ENCODE measurements around the gene GFRAL.

GFRAL gene

GRCh38 chr6:55379471-55379870 lies 52.2 kb downstream of the GFRAL start:
- TF ChIP-seq CTCF (IDR thresholded peaks at IDR 0.05; ENCODE audit: borderline replicate concordance, control extremely low read depth, extremely low read depth, insufficient read depth, missing control alignments): no peak
- in situ Hi-C loops (cut with MboI; ENCODE audit: low sequenced_read_pairs, unreplicated experiment): no loop called here
- DNase-seq (ENCODE audit: low spot score): no peak

GRCh38 chr6:55379895-55380294 lies 52.6 kb downstream of the GFRAL start:
- in situ Hi-C loops (cut with MboI; ENCODE audit: low sequenced_read_pairs, unreplicated experiment): no loop called here

DNA sequence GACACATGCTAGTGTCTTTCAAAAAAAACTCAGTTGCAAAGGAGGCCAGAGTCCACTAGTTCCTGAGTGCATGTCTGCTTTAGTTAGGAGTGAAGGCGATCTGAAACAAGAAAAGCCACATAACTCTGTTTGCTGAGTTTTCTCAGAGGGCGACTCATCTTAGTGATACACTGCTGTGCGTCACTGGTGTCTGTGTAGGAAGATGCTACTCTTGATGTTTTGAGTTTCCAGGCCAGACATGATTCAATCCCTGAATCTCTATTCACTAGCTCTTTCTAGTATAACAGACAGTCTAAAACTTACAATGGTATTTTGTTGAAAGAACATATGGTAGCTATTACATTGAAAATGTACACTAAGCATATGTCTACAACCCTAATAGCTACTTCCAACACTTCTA lies 60.9 kb downstream of the GFRAL start:
- in situ Hi-C loops (cut with MboI; ENCODE audit: low sequenced_read_pairs, unreplicated experiment): no loop called here
- no peak for DNase-seq (ENCODE audit: low spot score)
- no peak for TF ChIP-seq CTCF (IDR thresholded peaks at IDR 0.05; ENCODE audit: borderline replicate concordance, control extremely low read depth, extremely low read depth, insufficient read depth, missing control alignments)

More at GRCh38 chr6:55379895-55380294, 52.6 kb downstream of the GFRAL start:
- no peak for TF ChIP-seq CTCF (IDR thresholded peaks at IDR 0.05; ENCODE audit: borderline replicate concordance, control extremely low read depth, extremely low read depth, insufficient read depth, missing control alignments)
- no peak for DNase-seq (ENCODE audit: low spot score)

GRCh38 chr6:55395871-55396270 lies 68.6 kb downstream of the GFRAL start:
- no peak for TF ChIP-seq CTCF (IDR thresholded peaks at IDR 0.05; ENCODE audit: borderline replicate concordance, control extremely low read depth, extremely low read depth, insufficient read depth, missing control alignments)
- DNase-seq (ENCODE audit: low spot score): no peak
- in situ Hi-C loops (cut with MboI; ENCODE audit: low sequenced_read_pairs, unreplicated experiment): no loop called here

DNA sequence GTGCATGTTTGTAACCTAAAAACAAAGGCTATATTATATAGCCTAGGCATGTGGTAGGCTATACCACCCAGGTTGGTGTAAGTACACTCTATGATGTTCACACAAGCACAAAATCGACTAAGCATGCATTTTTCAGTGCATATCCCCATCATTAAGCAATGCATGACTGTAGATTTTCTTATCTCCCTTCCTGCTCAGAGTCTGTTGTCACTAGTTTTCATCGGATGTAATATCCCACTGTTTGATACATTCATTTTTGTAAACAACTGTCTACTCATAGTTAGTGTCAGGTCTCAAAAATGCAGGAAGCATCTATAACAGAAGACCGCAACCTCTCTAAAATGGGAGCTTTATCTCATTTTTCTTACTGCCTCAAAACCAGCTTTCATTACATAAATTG lies 70.7 kb downstream of the GFRAL start:
- no peak for TF ChIP-seq CTCF (IDR thresholded peaks at IDR 0.05; ENCODE audit: borderline replicate concordance, control extremely low read depth, extremely low read depth, insufficient read depth, missing control alignments)
- no peak for DNase-seq (ENCODE audit: low spot score)
- in situ Hi-C loops (cut with MboI; ENCODE audit: low sequenced_read_pairs, unreplicated experiment): no loop called here

DNA sequence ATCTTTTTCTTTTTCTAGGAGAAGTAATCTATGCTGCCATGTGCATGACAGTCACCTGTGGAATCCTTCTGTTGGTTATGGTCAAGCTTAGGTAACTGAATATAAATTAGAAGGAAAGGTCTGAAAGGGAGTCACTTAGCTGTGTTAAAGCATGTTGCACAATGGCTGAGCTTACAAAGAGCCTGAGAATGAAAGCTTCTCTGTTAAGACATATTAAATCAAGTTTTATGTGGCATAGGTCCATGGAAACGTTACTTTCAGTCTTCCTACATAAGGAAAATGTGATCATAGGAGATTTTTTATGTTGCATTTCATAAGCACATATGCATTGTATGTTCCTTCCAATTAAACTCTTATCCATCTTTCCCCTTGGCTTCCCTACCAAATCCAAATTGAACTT lies 72.1 kb downstream of the GFRAL start:
- in situ Hi-C loops (cut with MboI; ENCODE audit: low sequenced_read_pairs, unreplicated experiment): no loop called here
- no peak for DNase-seq (ENCODE audit: low spot score)
- no peak for TF ChIP-seq CTCF (IDR thresholded peaks at IDR 0.05; ENCODE audit: borderline replicate concordance, control extremely low read depth, extremely low read depth, insufficient read depth, missing control alignments)

Data from GM13976 (cell line).